Measurements from ENCODE around the gene PTGES.
"Not testable (repeated sequence)": the region's sequence is repeated elsewhere in the genome, so short reads cannot be mapped to it uniquely, and the experiment has no call there.

Gene PTGES

DNA sequence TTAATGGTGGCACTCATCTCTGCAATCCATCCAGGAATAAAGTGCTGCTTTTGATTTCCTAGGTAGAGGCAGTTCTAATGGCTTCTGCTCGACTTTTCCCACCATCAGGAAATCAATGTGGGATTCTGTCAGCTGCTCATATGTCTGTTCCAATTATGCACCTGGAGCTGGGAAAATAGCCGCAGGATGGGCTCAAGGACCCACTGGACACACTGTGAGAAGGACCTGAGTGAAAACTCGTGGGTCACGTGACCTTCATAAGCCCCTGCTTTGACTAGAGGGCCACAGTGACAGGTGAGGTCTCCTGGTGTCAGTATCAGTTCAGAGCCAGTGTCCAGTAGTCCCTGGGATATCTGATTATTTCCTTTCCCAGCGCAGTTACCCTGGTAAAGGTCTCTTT lies 17.9 kb upstream of the PTGES start:
- DNase-seq (ENCODE audit: low spot score) = no peak

DNA sequence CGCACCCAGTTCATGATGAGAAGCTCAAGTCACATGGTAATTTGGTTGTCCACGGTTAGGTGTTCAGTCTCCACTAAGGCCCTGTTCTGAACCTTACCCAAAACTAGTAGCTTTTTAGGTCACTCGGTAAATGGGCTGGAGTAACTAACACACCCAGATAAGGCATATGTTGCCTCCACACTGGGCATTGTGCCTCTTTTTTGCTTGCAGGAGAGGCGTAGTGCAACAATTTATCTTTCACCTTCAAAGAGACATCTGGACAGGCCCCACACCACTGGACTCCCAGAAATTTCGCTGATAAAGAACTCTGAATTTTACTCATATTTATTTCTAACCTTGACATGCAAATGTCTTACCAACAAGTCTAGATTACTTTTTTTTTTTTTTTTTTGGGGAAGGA lies 16.8 kb upstream of the PTGES start:
- peak; percentile 72 for DNase-seq (ENCODE audit: low spot score)

DNA sequence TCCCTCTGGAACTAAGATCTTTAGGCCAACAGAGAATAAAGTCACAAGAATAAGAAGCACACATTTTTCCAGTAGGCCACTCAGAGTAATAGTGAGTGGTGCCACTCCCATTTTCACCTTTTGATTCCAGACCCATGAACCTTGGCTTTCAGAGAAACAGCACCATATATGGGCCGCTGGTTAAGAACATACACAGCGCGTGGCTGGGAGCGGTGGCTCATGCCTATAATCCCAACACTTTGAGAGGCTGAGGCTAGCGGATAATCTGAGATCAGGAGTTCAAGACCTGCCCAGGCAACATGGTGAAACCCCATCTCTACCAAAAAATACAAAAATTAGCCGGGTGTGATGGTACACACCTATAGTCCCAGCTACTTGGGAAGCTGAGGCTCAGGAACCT lies 15.6 kb upstream of the PTGES start:
- DNase-seq (ENCODE audit: low spot score) = no peak

- DNase-seq (ENCODE audit: low spot score) = no peak
Measured at GRCh38 chr9:129765764-129766317, 13.0 kb upstream of the PTGES start.

GRCh38 chr9:129762985-129763926 lies 10.4 kb upstream of the PTGES start:
- DNase-seq (ENCODE audit: low spot score) = no peak

- DNase-seq (ENCODE audit: low spot score) = not testable (repeated sequence)
Measured at GRCh38 chr9:129762370-129762984, 9.6 kb upstream of the PTGES start.

DNA sequence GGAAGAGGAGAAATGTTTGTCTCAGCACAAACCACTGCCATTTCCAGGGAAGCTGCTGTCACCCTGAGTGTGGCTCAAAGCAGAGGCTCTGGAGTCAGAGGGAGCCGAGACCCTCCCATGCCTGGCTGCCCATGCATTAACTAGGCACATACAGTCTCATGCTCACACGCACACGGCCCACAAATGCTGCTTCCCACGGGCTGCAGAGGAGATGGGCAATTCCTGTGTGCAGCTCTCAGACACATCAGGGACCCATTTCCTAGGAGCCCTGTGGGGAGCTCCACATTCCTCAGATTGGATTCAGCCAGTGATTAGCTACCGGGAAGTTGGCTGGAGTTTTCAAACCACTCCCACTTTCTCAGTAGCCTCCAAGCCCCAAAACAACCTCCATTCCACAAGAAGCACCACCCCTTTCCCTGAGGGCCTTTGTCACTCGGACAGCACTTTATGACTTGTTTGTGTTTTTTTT lies 9.1 kb upstream of the PTGES start:
- no peak for DNase-seq (ENCODE audit: low spot score)

DNA sequence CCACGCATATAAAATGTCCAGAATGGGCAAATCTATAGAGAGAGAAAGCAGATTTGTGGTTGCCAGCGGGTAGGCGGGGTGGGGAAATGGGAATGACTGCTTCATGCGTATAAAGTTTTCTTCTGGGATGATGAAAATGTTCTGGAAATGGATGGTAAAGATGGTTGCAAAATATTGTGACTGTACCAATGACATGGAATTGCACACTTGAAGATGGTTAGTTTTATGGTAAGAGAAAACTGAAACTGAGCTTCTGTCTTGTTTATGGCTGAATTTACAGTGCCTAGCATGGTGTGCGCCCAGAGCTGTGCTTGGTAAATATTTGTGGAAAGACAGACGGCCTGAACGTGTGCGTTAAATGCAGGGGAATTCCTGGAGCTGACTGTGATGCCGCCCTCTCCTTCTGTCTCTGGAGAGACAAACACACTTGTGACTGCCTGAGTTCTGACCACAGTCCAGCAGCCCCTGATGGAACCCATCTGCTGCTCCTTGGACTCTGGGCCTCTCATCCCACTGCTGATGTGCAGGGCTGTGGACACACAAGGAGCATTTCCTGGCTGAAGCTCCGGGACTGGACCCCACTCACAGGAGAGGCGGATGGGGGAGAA lies 8.6 kb upstream of the PTGES start:
- no peak for DNase-seq (ENCODE audit: low spot score)

- not testable (repeated sequence) for DNase-seq (ENCODE audit: low spot score)
Measured at GRCh38 chr9:129760784-129761183, 7.9 kb upstream of the PTGES start.

- DNase-seq (ENCODE audit: low spot score) = no peak
Measured at GRCh38 chr9:129759804-129760502, 7.1 kb upstream of the PTGES start.

- no peak for DNase-seq (ENCODE audit: low spot score)
Measured at GRCh38 chr9:129759319-129759718, 6.5 kb upstream of the PTGES start.

DNA sequence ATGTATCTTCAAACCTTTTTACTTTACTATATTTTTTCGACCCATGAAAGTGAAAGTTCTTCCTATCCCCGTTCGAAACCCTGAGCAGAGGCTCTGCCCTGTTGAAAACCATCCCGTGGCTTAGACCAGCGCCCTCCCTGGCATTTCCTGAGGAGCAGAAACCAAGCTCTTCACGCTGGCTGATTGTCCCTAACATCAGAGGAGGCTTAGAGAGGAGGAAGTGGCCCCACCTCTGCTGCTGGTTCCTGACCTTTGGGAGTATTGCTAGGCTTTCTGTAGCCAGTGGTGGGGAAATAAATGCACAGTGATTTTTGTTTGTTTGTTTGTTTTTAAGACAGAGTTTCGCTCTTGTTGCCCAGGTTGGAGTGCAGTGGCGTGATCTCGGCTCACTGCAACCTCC lies 4.2 kb upstream of the PTGES start:
- no peak for DNase-seq (ENCODE audit: low spot score)

DNA sequence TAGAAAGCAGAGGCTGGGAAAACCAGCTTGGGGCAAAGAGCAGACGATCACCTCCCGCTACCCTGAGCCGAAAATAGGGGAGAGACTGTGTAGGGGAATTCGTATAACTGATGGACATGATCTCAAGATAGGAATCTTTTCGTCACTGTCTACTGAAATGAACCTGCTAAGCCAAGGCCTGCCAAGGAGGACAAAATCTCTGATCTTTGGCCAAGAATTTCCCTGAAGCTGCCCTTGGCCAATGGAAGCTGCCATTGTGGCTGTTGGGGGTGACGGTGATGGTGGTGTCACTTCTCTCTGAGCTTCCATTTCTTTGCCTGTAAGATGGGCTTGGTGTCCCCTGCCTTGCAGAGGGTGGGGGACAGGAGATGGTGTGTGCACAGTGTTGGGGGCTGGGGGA lies 3.3 kb upstream of the PTGES start:
- DNase-seq (ENCODE audit: low spot score) = no peak

GRCh38 chr9:129755151-129755550 lies 2.3 kb upstream of the PTGES start:
- no peak for DNase-seq (ENCODE audit: low spot score)

- no peak for DNase-seq (ENCODE audit: low spot score)
Measured at GRCh38 chr9:129751841-129752801, 721 bp downstream of the PTGES start.

DNA sequence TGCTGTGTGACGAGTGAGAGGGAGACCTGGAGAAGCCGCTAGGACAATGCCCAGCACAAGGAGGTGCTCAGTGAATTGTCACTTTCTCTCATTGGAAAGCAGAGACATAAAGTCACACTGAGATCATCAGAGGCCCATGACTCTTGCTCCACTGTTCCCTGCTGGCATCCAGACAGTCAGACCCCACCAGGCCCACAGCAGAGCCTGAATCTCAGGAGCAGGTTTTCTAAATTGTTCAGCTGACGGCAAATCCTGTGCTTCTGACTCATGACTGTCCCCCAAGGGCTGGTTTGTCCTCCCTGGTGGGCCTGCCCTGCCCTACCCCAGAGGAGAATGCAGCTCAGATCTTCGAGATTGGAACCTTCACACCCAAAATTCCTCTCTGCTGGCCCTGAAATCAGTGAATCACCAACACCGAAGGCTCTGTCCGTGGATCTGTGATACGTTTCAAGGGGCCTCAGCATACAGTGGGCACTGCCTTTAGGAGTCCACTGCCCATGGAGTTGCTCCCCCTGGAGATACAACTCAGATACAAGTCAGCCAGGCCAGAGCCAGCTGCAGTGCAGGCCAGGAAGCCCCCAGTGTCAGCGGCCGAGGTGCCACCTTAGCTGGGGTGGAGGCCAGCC lies 2.7 kb downstream of the PTGES start:
- DNase-seq (ENCODE audit: low spot score) = no peak

DNA sequence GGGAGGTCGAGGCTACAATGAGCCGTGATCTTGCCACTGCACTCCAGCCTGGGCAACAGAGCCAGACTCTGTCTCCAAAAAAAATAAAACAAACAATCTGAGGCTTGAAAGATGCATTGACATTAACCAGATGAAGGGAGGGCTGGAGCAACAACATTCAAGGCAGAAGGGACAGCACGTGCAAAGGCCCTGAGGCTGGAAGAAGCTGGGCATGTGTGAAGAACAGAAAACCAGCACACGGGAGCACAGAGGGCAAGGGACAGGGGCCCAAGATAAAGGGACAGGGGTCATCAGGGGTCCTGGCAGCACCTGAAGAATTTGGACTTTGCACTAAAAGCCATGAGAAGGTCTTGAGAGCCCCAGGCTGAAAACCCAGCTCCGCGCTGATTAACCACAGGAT lies 3.3 kb downstream of the PTGES start:
- DNase-seq (ENCODE audit: low spot score) = no peak

DNA sequence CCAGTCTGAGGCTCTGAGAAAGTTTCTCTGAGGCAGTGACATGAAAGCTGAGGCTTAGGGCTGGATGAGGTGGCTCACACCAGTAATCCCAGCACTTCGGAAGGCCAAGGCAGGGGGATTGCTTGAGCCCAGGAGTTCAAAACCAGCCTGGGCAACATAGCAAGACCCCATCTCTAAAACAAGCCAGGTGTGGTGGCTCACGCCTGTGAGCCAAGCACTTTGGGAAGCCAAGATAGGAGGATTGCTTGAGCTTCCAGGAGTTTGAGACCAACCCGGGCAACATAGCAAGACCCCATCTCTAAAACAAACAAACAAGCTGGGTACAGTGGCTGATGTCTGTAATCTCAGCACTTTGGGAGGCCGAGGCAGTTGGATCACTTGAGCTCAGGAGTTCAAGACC lies 3.8 kb downstream of the PTGES start:
- DNase-seq (ENCODE audit: low spot score) = not testable (repeated sequence)

- no peak for DNase-seq (ENCODE audit: low spot score)
Measured at GRCh38 chr9:129748249-129748648, 4.6 kb downstream of the PTGES start.

GRCh38 chr9:129746092-129746777 lies 6.6 kb downstream of the PTGES start:
- no peak for DNase-seq (ENCODE audit: low spot score)
